ENCODE results near the gene MDN1. TPM values are rescaled to one million over a fixed set of nuclear protein-coding genes. Genes with fewer than 3 reads are reported as not detected.

MDN1 gene
- total and polyA plus RNA-seq, 8 donors, result 5.5 to 69.2 (median 17.7) TPM

- Histone ChIP-seq H3K4me1 (no peaks in the 10 kb centered on the region), H3K9me3 (no peaks in the 10 kb centered on the region), H3K27me3 (no peaks in the 10 kb centered on the region), H3K36me3 (peaks cover 49 to 100% (median 98%) of the 10 kb centered on the region in 4 donors), H3K4me3 (no peak overlapping the region), H3K27ac (no peak overlapping the region)
- intact Hi-C loops (cut with DNase I; ENCODE audit: low total_unique reads), result no loop called here
- no peak for TF ChIP-seq EP300 (IDR thresholded peaks at IDR 0.05)
- DNase-seq, result no peak
- WGBS, 5 donors, result 87 to 95% (median 91%) methylated on average over 9 of the region's 9 CpGs
Measured at GRCh38 chr6:89692256-89692655, 127.3 kb downstream of the MDN1 start.

- DNase-seq, result no peak
- Histone ChIP-seq H3K27ac (no peak overlapping the region), H3K9me3 (no peaks in the 10 kb centered on the region), H3K27me3 (no peaks in the 10 kb centered on the region), H3K4me1 (no peaks in the 10 kb centered on the region), H3K36me3 (peaks cover 52 to 100% (median 99%) of the 10 kb centered on the region in 4 donors), H3K4me3 (no peak overlapping the region)
- intact Hi-C loops (cut with DNase I; ENCODE audit: low total_unique reads), result no loop called here
- no peak for TF ChIP-seq CTCF (IDR thresholded peaks at IDR 0.05)
- no peak for TF ChIP-seq EP300 (IDR thresholded peaks at IDR 0.05)
- no peak for TF ChIP-seq POLR2A (IDR thresholded peaks at IDR 0.05)
- TF ChIP-seq POLR2AphosphoS5 (IDR thresholded peaks at IDR 0.05), result no peak
Measured at GRCh38 chr6:89690944-89691324, 128.7 kb downstream of the MDN1 start.

GRCh38 chr6:89689732-89690131 is 129.9 kb downstream of the MDN1 start:
- intact Hi-C loops (cut with DNase I; ENCODE audit: low total_unique reads), result no loop called here
- 56 to 76% (median 68%) methylated on average over 5 of the region's 5 CpGs for WGBS, 5 donors
- TF ChIP-seq CTCF (IDR thresholded peaks at IDR 0.05), result no peak
- TF ChIP-seq POLR2AphosphoS5 (IDR thresholded peaks at IDR 0.05), result no peak
- no peak for TF ChIP-seq POLR2A (IDR thresholded peaks at IDR 0.05)
- TF ChIP-seq EP300 (IDR thresholded peaks at IDR 0.05), result no peak
- peak in 1 of 2 donors; percentile 20 for DNase-seq
- no peak overlapping the region for H3K4me3 ChIP-seq
- no peaks in the 10 kb centered on the region for H3K4me1 ChIP-seq
- H3K27ac ChIP-seq, result no peak overlapping the region
- H3K27me3 ChIP-seq, result no peaks in the 10 kb centered on the region
- H3K9me3 ChIP-seq, result no peaks in the 10 kb centered on the region
- peaks cover 53 to 100% (median 99%) of the 10 kb centered on the region in 4 donors for H3K36me3 ChIP-seq

GRCh38 chr6:89688328-89688727 is 131.3 kb downstream of the MDN1 start:
- Histone ChIP-seq H3K27ac (no peak overlapping the region), H3K27me3 (no peaks in the 10 kb centered on the region), H3K4me1 (no peaks in the 10 kb centered on the region), H3K4me3 (no peak overlapping the region), H3K36me3 (peaks cover 56 to 100% (median 99%) of the 10 kb centered on the region in 4 donors), H3K9me3 (no peaks in the 10 kb centered on the region)
- intact Hi-C loops (cut with DNase I; ENCODE audit: low total_unique reads), result no loop called here
- TF ChIP-seq POLR2AphosphoS5 (IDR thresholded peaks at IDR 0.05) (no peak), CTCF (IDR thresholded peaks at IDR 0.05) (no peak), EP300 (IDR thresholded peaks at IDR 0.05) (no peak), POLR2A (IDR thresholded peaks at IDR 0.05) (no peak)
- 92 to 100% (median 96%) methylated on average over 2 of the region's 2 CpGs for WGBS, 5 donors
- DNase-seq, result no peak

- no peaks in the 10 kb centered on the region for H3K27me3 ChIP-seq
- H3K36me3 ChIP-seq, result peaks cover 54 to 100% (median 100%) of the 10 kb centered on the region in 4 donors
- H3K4me3 ChIP-seq, result no peak overlapping the region
- H3K9me3 ChIP-seq, result no peaks in the 10 kb centered on the region
- H3K4me1 ChIP-seq, result no peaks in the 10 kb centered on the region
- DNase-seq, result no peak
- 96 to 100% (median 100%) methylated on average over 2 of the region's 2 CpGs for WGBS, 5 donors
- TF ChIP-seq EP300 (IDR thresholded peaks at IDR 0.05) (no peak), CTCF (IDR thresholded peaks at IDR 0.05) (no peak), POLR2A (IDR thresholded peaks at IDR 0.05) (no peak), POLR2AphosphoS5 (IDR thresholded peaks at IDR 0.05) (no peak)
- H3K27ac ChIP-seq, result no peak overlapping the region
- intact Hi-C loops (cut with DNase I; ENCODE audit: low total_unique reads), result no loop called here
Measured at GRCh38 chr6:89685311-89685710, 134.3 kb downstream of the MDN1 start.

All from stomach (tissue), 9 donors.